LNCaP clone FGC (cell line): ENCODE results near the gene PLBD1.

Experiments used
- DNase-seq: peaks from one replicate; pipeline ENCODE4 v3.0.0-alpha.2; 2011; ENCODE audit warnings: low read depth
- H3K4me3 ChIP-seq: 2 replicates; pipeline ENCODE4 v1.5.1; 2011; ENCODE audit warnings: mild to moderate bottlenecking, low read depth, low read length, control low read depth
- CTCF ChIP-seq: IDR thresholded peaks from 2 replicates; pipeline ENCODE4 v1.5.1; 2012; ENCODE audit warnings: mild to moderate bottlenecking; ENCODE audit not compliant: control insufficient read depth, insufficient read depth; ENCODE audit errors: extremely low read depth

PLBD1 gene

DNA sequence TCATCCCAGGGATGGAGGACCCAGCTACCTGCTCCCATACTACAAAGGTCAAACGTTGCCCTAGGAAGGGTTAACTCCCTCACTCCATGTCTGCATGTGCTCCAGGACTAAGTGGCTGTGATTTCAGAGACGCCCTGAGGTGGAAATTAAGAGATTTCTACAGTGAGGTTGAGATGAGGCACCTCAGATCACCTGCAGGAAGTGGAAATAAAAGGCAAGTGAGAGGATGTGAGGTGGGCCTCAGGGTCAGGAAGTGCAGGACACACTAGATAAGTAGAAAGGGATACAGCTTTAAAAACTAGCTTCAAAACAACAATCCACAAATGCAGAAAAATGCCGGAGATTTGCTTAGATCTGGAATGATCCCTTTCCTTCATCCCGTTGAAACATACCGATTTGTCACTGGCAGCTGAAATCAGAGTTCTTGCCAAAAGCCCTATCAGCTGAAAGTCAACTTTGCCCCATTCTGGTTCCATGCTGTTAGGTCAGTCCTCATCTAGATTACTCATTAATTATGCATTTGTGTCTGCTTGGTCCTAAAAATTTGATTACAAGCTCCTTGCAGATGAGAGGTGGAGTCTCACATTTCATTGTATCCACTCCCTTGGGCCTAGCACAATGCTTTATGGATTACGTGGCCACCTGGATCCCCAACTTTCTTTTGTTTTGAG lies 6.6 kb downstream of the PLBD1 start:
- TF ChIP-seq CTCF: no peak
- H3K4me3 ChIP-seq: no peak overlapping the region
- no peak for DNase-seq

DNA sequence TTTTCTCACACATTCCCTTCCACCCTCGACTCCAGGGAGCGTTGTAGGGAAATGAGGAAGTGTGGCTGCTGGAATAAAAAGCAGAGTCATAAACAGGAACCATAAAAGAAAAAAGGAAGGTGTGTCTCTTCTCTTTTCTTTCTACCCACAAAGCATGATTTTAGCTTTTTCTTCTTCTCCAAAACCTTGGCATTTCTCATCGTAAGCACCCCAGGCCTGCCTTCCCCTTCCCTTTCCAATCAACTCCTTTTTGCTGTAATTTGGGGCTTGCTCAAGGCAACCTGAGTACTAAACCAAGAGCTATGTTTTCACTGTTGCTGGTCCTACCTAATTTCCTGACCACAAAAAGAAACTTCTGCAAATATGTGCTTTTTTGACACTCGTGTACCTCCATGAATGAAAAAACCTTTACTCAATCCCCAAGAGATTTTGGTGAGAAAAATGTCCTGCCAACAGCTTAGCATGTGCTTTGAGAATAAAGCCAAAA lies 9.2 kb downstream of the PLBD1 start:
- DNase-seq: no peak
- no peak overlapping the region for H3K4me3 ChIP-seq
- no peak for TF ChIP-seq CTCF

DNA sequence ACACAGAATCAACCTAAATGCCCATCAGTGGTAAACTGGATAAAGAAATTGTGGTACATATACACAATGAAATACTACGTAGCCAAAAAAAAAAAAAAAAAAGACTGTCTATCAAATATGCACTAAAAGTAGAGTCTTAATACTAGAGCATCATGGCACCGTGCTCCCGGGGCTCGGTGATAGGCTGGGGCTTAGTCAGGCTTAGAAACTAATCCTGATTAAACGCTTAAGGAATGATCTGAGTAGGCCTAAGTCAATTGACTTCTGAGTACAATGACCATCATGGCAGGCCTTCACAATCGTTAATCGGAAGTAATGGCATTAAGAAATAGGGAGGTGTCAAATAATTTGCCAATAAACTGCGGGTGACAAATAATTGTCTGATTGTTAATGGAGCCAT lies 9.7 kb downstream of the PLBD1 start:
- H3K4me3 ChIP-seq: no peak overlapping the region
- no peak for TF ChIP-seq CTCF
- no peak for DNase-seq

- no peak overlapping the region for H3K4me3 ChIP-seq
- TF ChIP-seq CTCF: peak; percentile 23; the same call in 1 of the 2 replicates
- peak; percentile 25 for DNase-seq
These were observed 13.2 kb downstream of the PLBD1 start for GRCh38 chr12:14554281-14555007.

DNA sequence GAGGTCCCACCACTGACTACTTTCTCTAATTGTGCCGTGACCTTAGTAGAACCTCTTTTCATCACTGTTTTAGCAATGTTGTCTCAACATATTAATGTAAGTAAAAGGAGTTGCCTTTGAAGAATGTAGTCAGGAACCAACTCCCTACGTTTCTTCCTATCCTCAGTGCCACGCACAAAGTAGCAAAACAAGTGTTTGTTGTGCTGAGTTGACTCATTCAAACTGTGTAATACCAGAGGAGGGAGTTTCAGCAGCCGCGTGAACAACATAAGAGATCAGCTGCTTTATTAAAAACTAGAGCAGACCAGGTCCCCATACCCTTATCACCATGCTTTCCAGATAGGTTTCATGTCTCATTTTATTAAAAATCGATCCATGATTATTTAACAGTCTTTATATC lies 19.1 kb downstream of the PLBD1 start:
- no peak overlapping the region for H3K4me3 ChIP-seq
- DNase-seq: no peak
- no peak for TF ChIP-seq CTCF

GRCh38 chr12:14547571-14547970 lies 20.1 kb downstream of the PLBD1 start:
- no peak overlapping the region for H3K4me3 ChIP-seq
- DNase-seq: no peak
- no peak for TF ChIP-seq CTCF
